Upper lobe of left lung (tissue), 4 donors: ENCODE data around the gene BLOC1S3.

Experiments
- EP300 ChIP-seq, 4 donors: sonication (generic); formaldehyde crosslinking; IDR thresholded peaks; one replicate each; pipeline ENCODE4 v1.5.1; 2017; ENCODE audit warnings: antibody characterized with exemption in 4 of 4, control low read depth in 2 of 4
- POLR2A ChIP-seq, 4 donors: fragments of 450-650 bp; IDR thresholded peaks; one replicate each; pipeline ENCODE4 v1.5.1; 2016 to 2017; ENCODE audit warnings: antibody characterized with exemption in 4 of 4, mild to moderate bottlenecking in 2 of 4

- TF ChIP-seq EP300 (IDR thresholded peaks at IDR 0.05) = no peak
- no peak for TF ChIP-seq POLR2A (IDR thresholded peaks at IDR 0.05)
Observed at GRCh38 chr19:45211751-45212381, 33.3 kb downstream of the BLOC1S3 start.
